HepG2 (cell line): ENCODE results near the gene CIART. TPM values are rescaled to one million over a fixed set of nuclear protein-coding genes. Genes with fewer than 3 reads are reported as not detected.

Experiments used
- ELF4 ChIP-seq: sonication (generic); formaldehyde crosslinking; IDR thresholded peaks from 2 replicates; pipeline ENCODE4 v1.5.0; 2020; ENCODE audit warnings: missing genetic modification reagents, mild to moderate bottlenecking, moderate library complexity, borderline replicate concordance
- GPN1 ChIP-seq: sonication (generic); formaldehyde crosslinking; IDR thresholded peaks from 2 replicates; pipeline ENCODE4 v1.5.1; 2020; ENCODE audit warnings: missing genetic modification reagents, borderline replicate concordance
- MTA1 ChIP-seq: sonication (generic); formaldehyde crosslinking; IDR thresholded peaks from 2 replicates; pipeline ENCODE4 v1.4.0; 2020; ENCODE audit warnings: missing genetic modification reagents, mild to moderate bottlenecking, borderline replicate concordance
- ONECUT2 ChIP-seq: sonication (generic); formaldehyde crosslinking; IDR thresholded peaks from 2 replicates; pipeline ENCODE4 v1.4.0; 2020; ENCODE audit warnings: missing genetic modification reagents
- SNAI1 ChIP-seq: sonication (generic); formaldehyde crosslinking; IDR thresholded peaks from 2 replicates; pipeline ENCODE4 v1.5.0; 2020; ENCODE audit warnings: mild to moderate bottlenecking, missing genetic modification reagents, borderline replicate concordance
- ZFP36 ChIP-seq: fragments of 150-350 bp; IDR thresholded peaks from 2 replicates; pipeline ENCODE4 v1.6.1; 2018; ENCODE audit warnings: borderline replicate concordance, low read length, low read depth; ENCODE audit not compliant: partially characterized antibody
- ZMAT3 ChIP-seq: sonication (generic); formaldehyde crosslinking; conservative IDR thresholded peaks from 2 replicates; pipeline ENCODE4 v1.7.0; 2021; ENCODE audit warnings: missing genetic modification reagents
- ZNF10 ChIP-seq: sonication (generic); formaldehyde crosslinking; IDR thresholded peaks from 2 replicates; pipeline ENCODE4 v1.4.0; 2020; ENCODE audit warnings: mild to moderate bottlenecking, low read depth, missing genetic modification reagents, borderline replicate concordance
- ZNF225 ChIP-seq: sonication (generic); formaldehyde crosslinking; IDR thresholded peaks from 2 replicates; pipeline ENCODE4 v1.4.0; 2020; ENCODE audit warnings: mild to moderate bottlenecking, missing genetic modification reagents
- ZNF256 ChIP-seq: sonication (generic); formaldehyde crosslinking; conservative IDR thresholded peaks from 2 replicates; pipeline ENCODE4 v1.4.0; 2020; ENCODE audit warnings: missing genetic modification reagents
- ZNF33B ChIP-seq: sonication (generic); formaldehyde crosslinking; IDR thresholded peaks from 2 replicates; pipeline ENCODE4 v1.5.1; 2020; ENCODE audit warnings: mild to moderate bottlenecking, missing genetic modification reagents
- ZNF432 ChIP-seq: sonication (generic); formaldehyde crosslinking; IDR thresholded peaks from 2 replicates; pipeline ENCODE4 v1.5.0; 2020; ENCODE audit warnings: missing genetic modification reagents, mild to moderate bottlenecking, borderline replicate concordance
- ZNF441 ChIP-seq: sonication (generic); formaldehyde crosslinking; IDR thresholded peaks from 2 replicates; pipeline ENCODE4 v1.7.0; 2021; ENCODE audit warnings: missing genetic modification reagents, borderline replicate concordance
- ZZZ3 ChIP-seq: sonication (generic); formaldehyde crosslinking; IDR thresholded peaks from 2 replicates; pipeline ENCODE4 v1.4.0; 2020; ENCODE audit warnings: missing genetic modification reagents, mild to moderate bottlenecking, borderline replicate concordance
- polyA plus RNA-seq, 8 experiments: library from polyadenylated mRNA; depleted of rRNA in 3 of 8; stranded (reverse) in 7 of 8; unstranded in 1 of 8; fragments of >200 nt; fragmentation: Illumina TruSeq in 4 of 8; extraction: Trizol in 4 of 8; gene quantifications; 2 replicates each; pipeline versions ENCODE4 v1.2.1 to v1.2.3, GENCODE V29; 2011 to 2016; ENCODE audit warnings: low read depth in 4 of 8, missing spikeins in 1 of 8, mixed read lengths in 1 of 8; ENCODE audit not compliant: insufficient read depth in 1 of 8
- total RNA-seq, 5 experiments: library from RNA; depleted of rRNA; stranded (reverse); fragments of >200 nt; fragmentation: Illumina TruSeq; extraction: Trizol; gene quantifications; 2 replicates each; pipeline ENCODE4 v1.2.3, GENCODE V29; 2016; ENCODE audit warnings: low read depth in 1 of 5
- TF ChIP-seq, protein P1 (sequence below): sonication (generic); formaldehyde crosslinking; IDR thresholded peaks from 2 replicates; pipeline ENCODE4 v1.4.0; 2020; ENCODE audit warnings: mild to moderate bottlenecking, missing genetic modification reagents, borderline replicate concordance
- TF ChIP-seq, protein P2 (sequence below): sonication (generic); formaldehyde crosslinking; IDR thresholded peaks from 2 replicates; pipeline ENCODE4 v1.9.0; 2021; ENCODE audit warnings: missing genetic modification reagents, borderline replicate concordance
- TF ChIP-seq, protein P3 (sequence below): sonication (generic); formaldehyde crosslinking; conservative IDR thresholded peaks from 2 replicates; pipeline ENCODE4 v1.8.0; 2022; ENCODE audit warnings: missing genetic modification reagents
- TF ChIP-seq, protein P4 (sequence below): sonication (generic); formaldehyde crosslinking; IDR thresholded peaks from 2 replicates; pipeline ENCODE4 v1.5.0; 2020; ENCODE audit warnings: missing genetic modification reagents

CIART gene
- total and polyA plus RNA-seq, 2 of the 13 experiments (the other 11 are each of a cell fraction or from before 2014, with no cell fraction given), result 0.58 TPM; not detected in 1

DNA sequence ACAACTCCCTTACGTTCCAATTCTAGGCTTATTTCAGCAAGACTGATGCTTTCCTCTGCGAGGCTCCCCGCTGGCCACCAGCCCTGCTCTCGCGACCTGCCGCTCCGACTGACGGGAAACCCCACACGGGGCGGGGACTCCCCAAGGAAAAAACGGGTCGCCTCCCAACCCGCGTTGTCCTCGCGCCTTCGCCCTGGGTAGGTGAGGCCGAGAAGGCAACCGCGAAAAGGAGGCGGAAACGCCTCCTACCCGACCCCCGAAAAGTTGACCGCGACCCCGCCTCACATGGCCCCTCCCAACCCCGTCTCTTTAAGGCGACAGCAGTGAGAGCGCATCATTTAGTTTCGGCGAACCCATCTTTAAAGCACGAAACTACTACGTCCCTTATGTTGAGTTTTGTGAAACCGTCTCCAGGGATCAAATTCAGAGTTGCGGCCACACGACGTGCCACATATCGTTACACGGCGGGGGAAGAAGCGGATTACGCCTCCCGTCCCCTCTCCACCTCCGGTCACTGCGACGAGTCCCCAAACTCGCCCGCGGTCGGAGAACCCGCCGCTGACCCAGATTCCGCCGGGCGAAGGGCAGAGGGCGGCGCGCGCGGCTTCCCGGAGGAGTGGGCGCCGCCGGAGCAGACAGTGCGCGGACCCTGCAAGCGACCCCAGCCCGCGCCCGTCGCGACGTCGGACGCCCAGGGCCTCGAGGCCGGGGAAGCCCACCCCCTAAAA lies 47.6 kb upstream of the CIART start (continued):
- no peak for TF ChIP-seq ZZZ3 (CRISPR knock-in tag)
- TF ChIP-seq ZNF432 (CRISPR knock-in tag), result no peak
- TF ChIP-seq ELF4 (CRISPR knock-in tag), result no peak
- no peak for TF ChIP-seq ZFP36
- TF ChIP-seq, protein P1, sequence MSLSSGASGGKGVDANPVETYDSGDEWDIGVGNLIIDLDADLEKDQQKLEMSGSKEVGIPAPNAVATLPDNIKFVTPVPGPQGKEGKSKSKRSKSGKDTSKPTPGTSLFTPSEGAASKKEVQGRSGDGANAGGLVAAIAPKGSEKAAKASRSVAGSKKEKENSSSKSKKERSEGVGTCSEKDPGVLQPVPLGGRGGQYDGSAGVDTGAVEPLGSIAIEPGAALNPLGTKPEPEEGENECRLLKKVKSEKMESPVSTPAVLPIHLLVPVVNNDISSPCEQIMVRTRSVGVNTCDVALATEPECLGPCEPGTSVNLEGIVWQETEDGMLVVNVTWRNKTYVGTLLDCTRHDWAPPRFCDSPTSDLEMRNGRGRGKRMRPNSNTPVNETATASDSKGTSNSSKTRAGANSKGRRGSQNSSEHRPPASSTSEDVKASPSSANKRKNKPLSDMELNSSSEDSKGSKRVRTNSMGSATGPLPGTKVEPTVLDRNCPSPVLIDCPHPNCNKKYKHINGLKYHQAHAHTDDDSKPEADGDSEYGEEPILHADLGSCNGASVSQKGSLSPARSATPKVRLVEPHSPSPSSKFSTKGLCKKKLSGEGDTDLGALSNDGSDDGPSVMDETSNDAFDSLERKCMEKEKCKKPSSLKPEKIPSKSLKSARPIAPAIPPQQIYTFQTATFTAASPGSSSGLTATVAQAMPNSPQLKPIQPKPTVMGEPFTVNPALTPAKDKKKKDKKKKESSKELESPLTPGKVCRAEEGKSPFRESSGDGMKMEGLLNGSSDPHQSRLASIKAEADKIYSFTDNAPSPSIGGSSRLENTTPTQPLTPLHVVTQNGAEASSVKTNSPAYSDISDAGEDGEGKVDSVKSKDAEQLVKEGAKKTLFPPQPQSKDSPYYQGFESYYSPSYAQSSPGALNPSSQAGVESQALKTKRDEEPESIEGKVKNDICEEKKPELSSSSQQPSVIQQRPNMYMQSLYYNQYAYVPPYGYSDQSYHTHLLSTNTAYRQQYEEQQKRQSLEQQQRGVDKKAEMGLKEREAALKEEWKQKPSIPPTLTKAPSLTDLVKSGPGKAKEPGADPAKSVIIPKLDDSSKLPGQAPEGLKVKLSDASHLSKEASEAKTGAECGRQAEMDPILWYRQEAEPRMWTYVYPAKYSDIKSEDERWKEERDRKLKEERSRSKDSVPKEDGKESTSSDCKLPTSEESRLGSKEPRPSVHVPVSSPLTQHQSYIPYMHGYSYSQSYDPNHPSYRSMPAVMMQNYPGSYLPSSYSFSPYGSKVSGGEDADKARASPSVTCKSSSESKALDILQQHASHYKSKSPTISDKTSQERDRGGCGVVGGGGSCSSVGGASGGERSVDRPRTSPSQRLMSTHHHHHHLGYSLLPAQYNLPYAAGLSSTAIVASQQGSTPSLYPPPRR, result no peak
- TF ChIP-seq ONECUT2 (CRISPR knock-in tag), result peak; percentile 0; the same call in 1 of the 2 replicates
- TF ChIP-seq, protein P2, sequence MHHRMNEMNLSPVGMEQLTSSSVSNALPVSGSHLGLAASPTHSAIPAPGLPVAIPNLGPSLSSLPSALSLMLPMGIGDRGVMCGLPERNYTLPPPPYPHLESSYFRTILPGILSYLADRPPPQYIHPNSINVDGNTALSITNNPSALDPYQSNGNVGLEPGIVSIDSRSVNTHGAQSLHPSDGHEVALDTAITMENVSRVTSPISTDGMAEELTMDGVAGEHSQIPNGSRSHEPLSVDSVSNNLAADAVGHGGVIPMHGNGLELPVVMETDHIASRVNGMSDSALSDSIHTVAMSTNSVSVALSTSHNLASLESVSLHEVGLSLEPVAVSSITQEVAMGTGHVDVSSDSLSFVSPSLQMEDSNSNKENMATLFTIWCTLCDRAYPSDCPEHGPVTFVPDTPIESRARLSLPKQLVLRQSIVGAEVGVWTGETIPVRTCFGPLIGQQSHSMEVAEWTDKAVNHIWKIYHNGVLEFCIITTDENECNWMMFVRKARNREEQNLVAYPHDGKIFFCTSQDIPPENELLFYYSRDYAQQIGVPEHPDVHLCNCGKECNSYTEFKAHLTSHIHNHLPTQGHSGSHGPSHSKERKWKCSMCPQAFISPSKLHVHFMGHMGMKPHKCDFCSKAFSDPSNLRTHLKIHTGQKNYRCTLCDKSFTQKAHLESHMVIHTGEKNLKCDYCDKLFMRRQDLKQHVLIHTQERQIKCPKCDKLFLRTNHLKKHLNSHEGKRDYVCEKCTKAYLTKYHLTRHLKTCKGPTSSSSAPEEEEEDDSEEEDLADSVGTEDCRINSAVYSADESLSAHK (CRISPR knock-in tag), result no peak
- TF ChIP-seq ZNF225 (CRISPR knock-in tag), result peak; percentile 76; the same call in 1 of the 2 replicates
- no peak for TF ChIP-seq ZNF10
- TF ChIP-seq, protein P3, sequence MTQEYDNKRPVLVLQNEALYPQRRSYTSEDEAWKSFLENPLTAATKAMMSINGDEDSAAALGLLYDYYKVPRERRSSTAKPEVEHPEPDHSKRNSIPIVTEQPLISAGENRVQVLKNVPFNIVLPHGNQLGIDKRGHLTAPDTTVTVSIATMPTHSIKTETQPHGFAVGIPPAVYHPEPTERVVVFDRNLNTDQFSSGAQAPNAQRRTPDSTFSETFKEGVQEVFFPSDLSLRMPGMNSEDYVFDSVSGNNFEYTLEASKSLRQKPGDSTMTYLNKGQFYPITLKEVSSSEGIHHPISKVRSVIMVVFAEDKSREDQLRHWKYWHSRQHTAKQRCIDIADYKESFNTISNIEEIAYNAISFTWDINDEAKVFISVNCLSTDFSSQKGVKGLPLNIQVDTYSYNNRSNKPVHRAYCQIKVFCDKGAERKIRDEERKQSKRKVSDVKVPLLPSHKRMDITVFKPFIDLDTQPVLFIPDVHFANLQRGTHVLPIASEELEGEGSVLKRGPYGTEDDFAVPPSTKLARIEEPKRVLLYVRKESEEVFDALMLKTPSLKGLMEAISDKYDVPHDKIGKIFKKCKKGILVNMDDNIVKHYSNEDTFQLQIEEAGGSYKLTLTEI, result no peak
- TF ChIP-seq ZNF33B (CRISPR knock-in tag), result 0 out of 2 replicates have a peak, but pooled peaks have one; percentile 32
- 0 out of 2 replicates have a peak, but pooled peaks have one; percentile 29 for TF ChIP-seq ZMAT3 (CRISPR knock-in tag)
- no peak for TF ChIP-seq SNAI1 (CRISPR knock-in tag)
- no peak for TF ChIP-seq ZNF256 (CRISPR knock-in tag)
- TF ChIP-seq GPN1 (CRISPR knock-in tag), result no peak
- 0 out of 2 replicates have a peak, but pooled peaks have one; percentile 1 for TF ChIP-seq ZNF441 (CRISPR knock-in tag)
- no peak; the same call in 1 of the 2 replicates for TF ChIP-seq MTA1 (CRISPR knock-in tag)
- TF ChIP-seq, protein P4, sequence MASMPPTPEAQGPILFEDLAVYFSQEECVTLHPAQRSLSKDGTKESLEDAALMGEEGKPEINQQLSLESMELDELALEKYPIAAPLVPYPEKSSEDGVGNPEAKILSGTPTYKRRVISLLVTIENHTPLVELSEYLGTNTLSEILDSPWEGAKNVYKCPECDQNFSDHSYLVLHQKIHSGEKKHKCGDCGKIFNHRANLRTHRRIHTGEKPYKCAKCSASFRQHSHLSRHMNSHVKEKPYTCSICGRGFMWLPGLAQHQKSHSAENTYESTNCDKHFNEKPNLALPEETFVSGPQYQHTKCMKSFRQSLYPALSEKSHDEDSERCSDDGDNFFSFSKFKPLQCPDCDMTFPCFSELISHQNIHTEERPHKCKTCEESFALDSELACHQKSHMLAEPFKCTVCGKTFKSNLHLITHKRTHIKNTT (CRISPR knock-in tag), result no peak
